Stomach (tissue), 9 donors: ENCODE results near the gene VWF. TPM values are rescaled to one million over a fixed set of nuclear protein-coding genes. Genes with fewer than 3 reads are reported as not detected.

Experiments
- DNase-seq, 2 donors: peaks; one replicate each; pipeline versions ENCODE4 v3.0.0 to v3.0.0-alpha.2; 2013 to 2019
- H3K27ac ChIP-seq, 5 donors: fragments of 200-600 bp in 4 of 5; sonication (generic) in 4 of 5; one replicate each; pipeline ENCODE4 v1.5.1; 2013 to 2019; ENCODE audit warnings: mild to moderate bottlenecking in 1 of 5, moderate library complexity in 1 of 5
- H3K27me3 ChIP-seq, 3 donors: fragments of 200-600 bp; sonication (generic); one replicate each; pipeline ENCODE4 v1.5.1; 2017 to 2019; ENCODE audit warnings: mixed run types in 1 of 3
- H3K36me3 ChIP-seq, 4 donors: fragments of 200-600 bp; sonication (generic); 1 replicate in 3 of 4; 2 replicates in 1 of 4; pipeline ENCODE4 v1.5.1; 2016 to 2019
- H3K4me1 ChIP-seq, 4 donors: fragments of 200-600 bp; sonication (generic); one replicate each; pipeline ENCODE4 v1.5.1; 2016 to 2019
- H3K4me3 ChIP-seq, 4 donors: fragments of 200-600 bp; sonication (generic) in 3 of 4; one replicate each; pipeline ENCODE4 v1.5.1; 2016 to 2019; ENCODE audit warnings: mild to moderate bottlenecking in 1 of 4
- H3K9me3 ChIP-seq, 4 donors: fragments of 200-600 bp; sonication (generic); one replicate each; pipeline ENCODE4 v1.5.1; 2016 to 2019
- CTCF ChIP-seq, 7 experiments: fragments of 450-650 bp in 4 of 7; fragments of 200-600 bp in 3 of 7; sonication (generic) in 3 of 7; IDR thresholded peaks; one replicate each; pipeline ENCODE4 v1.5.1; 2016 to 2019; ENCODE audit warnings: antibody characterized with exemption in 7 of 7, control low read depth in 2 of 7, mild to moderate bottlenecking in 1 of 7
- EP300 ChIP-seq: sonication (generic); formaldehyde crosslinking; IDR thresholded peaks from one replicate; pipeline ENCODE4 v1.6.1; 2017; ENCODE audit warnings: antibody characterized with exemption
- POLR2A ChIP-seq, 4 donors: fragments of 450-650 bp; IDR thresholded peaks; one replicate each; pipeline ENCODE4 v1.6.1; 2016; ENCODE audit warnings: antibody characterized with exemption in 4 of 4, control low read depth in 2 of 4, mild to moderate bottlenecking in 1 of 4, moderate library complexity in 1 of 4
- POLR2AphosphoS5 ChIP-seq, 3 donors: sonication (generic); formaldehyde crosslinking; IDR thresholded peaks; one replicate each; pipeline ENCODE4 v1.6.1; 2016; ENCODE audit warnings: antibody characterized with exemption in 3 of 3
- WGBS, 5 donors: extraction: QIAGEN DNeasy Blood & Tissue Kit in 3 of 5; methylation state at CpG; one replicate each; pipeline versions ENCODE4 v1.1.5 to v1.1.7; 2013 to 2018; 5-methylcytosine and 5-hydroxymethylcytosine counted together
- intact Hi-C: fragments of 100-400 bp; cut with DNase I; formaldehyde crosslinking; loops from one replicate; pipeline ENCODE4 v1.15.1; 2023; ENCODE audit warnings: low total_unique reads
- polyA plus RNA-seq, 3 donors: library from polyadenylated mRNA; stranded (reverse); fragments of 200-250 nt; gene quantifications; one replicate each; pipeline ENCODE4 v1.2.3, GENCODE V29; 2013
- total RNA-seq, 5 donors: library from RNA; depleted of rRNA; stranded (reverse); fragments of >200 nt; gene quantifications; one replicate each; pipeline versions ENCODE4 v1.1.0 to v1.2.3, GENCODE V29; 2014 to 2016
- donor health status: healthy with polysubstance abuse.
- donor health status: Bipolar disorder and iron deficiency.
- donor health status: healthy.

Gene VWF
- total and polyA plus RNA-seq, 8 donors, result 3.1 to 103 (median 50.2) TPM

DNA sequence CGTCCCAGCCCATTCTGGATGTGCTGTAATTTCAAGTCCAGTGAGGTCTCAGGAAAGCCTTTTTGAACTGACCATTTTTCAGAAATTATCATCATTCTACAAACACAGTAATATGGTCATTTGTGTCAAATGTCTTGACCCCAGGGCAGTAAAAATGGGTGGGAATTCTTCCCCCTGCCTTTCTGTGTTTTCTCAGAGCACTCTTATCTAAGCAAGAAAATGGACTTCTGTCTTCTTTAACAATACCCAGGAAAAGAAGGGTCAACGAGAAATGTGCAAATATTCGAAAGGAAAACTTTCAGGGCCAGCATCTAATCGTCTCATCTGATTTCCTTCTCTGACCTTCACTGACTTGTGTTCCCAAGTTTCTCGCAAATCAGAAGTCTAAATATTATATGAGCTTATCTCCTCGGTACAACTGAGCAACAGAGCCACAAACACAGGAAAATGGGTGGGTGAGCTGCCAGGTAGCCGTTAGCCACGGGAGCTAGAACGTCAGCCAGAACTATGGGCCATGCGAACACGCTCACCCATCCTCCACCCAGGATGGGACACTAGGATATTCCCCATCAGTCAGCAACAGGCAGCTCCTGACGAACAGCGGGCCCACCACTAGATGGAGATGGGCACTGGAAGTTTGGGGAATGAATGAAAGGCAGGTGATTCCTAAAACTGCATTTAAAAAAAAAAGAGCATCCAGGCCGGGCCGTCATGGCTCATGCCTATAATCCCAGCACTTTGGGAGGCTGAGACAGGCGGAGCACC lies 57.1 kb downstream of the VWF start:
- Histone ChIP-seq H3K27ac (no peak overlapping the region), H3K4me1 (peaks cover 0 to 34% (median 6%) of the 10 kb centered on the region in 4 donors), H3K36me3 (peaks cover 0 to 5% (median 0%) of the 10 kb centered on the region in 4 donors), H3K27me3 (no peaks in the 10 kb centered on the region), H3K4me3 (no peak overlapping the region), H3K9me3 (no peaks in the 10 kb centered on the region)
- intact Hi-C loops, result loop anchor here (10.0 kb wide), 1 partner anchor 117 kb away; no protein-coding TSS in a partner anchor
- no peak for TF ChIP-seq POLR2A (IDR thresholded peaks at IDR 0.05)
- TF ChIP-seq CTCF (IDR thresholded peaks at IDR 0.05), result peak in 3 of 7 experiments; percentile 8 to 36 (median 12)
- WGBS, 5 donors, result 36 to 60% (median 43%) methylated on average over 16 of the region's 16 CpGs
- DNase-seq, result peak in 1 of 2 donors; percentile 40

DNA sequence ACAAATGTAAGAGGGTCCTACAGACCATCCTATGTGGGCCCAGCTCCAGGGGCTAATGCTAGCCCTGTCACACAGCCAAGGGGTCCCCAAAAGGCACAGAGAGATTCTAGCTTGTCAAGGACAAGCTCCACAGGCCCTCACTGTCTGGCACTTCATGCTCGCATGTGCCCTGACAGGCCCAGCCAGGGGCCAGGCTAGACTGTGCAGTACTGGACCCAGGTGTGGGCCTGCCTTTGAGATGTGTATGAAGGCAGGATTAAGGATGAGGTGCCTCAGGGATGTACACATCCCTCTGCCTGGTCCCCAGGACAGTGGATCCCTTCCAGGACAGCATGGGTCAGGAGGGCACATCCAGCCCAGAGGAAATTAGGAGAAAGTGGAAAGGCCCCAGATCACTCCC lies 57.8 kb downstream of the VWF start:
- no peaks in the 10 kb centered on the region for H3K27me3 ChIP-seq
- no peak overlapping the region for H3K4me3 ChIP-seq
- no peak overlapping the region for H3K27ac ChIP-seq
- intact Hi-C loops, result loop anchor here (10.0 kb wide), 1 partner anchor 118 kb away; no protein-coding TSS in a partner anchor
- no peak for DNase-seq
- peaks cover 0 to 5% (median 0%) of the 10 kb centered on the region in 4 donors for H3K36me3 ChIP-seq
- H3K4me1 ChIP-seq, result peaks cover 0 to 34% (median 6%) of the 10 kb centered on the region in 4 donors
- WGBS, 5 donors, result 86 to 100% (median 100%) methylated on average over 1 of the region's 1 CpG
- H3K9me3 ChIP-seq, result no peaks in the 10 kb centered on the region
- no peak for TF ChIP-seq CTCF (IDR thresholded peaks at IDR 0.05)
- no peak for TF ChIP-seq POLR2A (IDR thresholded peaks at IDR 0.05)
- TF ChIP-seq POLR2AphosphoS5 (IDR thresholded peaks at IDR 0.05), result no peak
- TF ChIP-seq EP300, result no peak

- peaks cover 0 to 33% (median 6%) of the 10 kb centered on the region in 4 donors for H3K4me1 ChIP-seq
- no peaks in the 10 kb centered on the region for H3K27me3 ChIP-seq
- no peak overlapping the region for H3K4me3 ChIP-seq
- 73 to 91% (median 84%) methylated on average over 5 of the region's 5 CpGs for WGBS, 5 donors
- H3K9me3 ChIP-seq, result no peaks in the 10 kb centered on the region
- no peak for TF ChIP-seq EP300
- TF ChIP-seq CTCF (IDR thresholded peaks at IDR 0.05), result no peak
- TF ChIP-seq POLR2AphosphoS5 (IDR thresholded peaks at IDR 0.05), result no peak
- no peak for TF ChIP-seq POLR2A (IDR thresholded peaks at IDR 0.05)
- no peak for DNase-seq
- peaks cover 0 to 5% (median 0%) of the 10 kb centered on the region in 4 donors for H3K36me3 ChIP-seq
- no peak overlapping the region for H3K27ac ChIP-seq
- intact Hi-C loops, result loop anchor here (10.0 kb wide), 1 partner anchor 119 kb away; no protein-coding TSS in a partner anchor
Measured at GRCh38 chr12:6065863-6066199, 58.6 kb downstream of the VWF start.

DNA sequence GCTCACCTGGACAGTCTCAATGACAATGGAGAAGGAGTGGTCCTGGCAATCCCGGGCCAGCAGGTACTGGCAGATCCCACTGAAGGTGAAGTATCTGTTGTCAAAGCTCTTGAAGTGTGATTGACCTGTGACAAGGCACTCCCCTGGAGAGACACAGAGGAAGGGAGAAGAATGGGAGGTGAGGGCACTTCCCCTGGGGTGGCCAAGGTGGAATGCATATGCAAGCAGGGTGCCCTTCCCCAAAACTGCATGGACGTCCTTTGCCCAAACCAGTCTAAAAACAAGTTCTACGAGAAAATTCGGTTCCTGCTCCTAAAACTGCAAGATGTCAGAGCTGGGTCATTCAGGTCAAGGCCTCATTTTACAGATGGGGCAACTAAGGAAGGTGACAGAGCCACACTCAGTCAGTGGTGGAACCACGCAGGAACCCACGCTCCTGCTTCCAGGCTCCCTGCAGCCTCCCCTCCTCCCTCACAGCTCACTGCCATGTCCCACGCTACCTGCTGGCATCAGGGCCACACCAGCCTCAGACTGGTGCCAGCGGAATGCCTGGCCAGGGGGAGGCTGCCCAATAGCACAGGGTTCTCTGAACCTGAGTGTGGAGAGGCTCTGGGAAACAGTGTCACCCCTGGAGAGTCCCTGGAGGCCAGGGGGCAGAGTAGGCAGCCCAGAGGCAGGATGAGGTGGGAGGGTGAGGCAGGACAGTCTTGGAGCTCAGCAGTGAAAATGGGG lies 59.2 kb downstream of the VWF start:
- H3K4me3 ChIP-seq, result no peak overlapping the region
- intact Hi-C loops, result loop anchor here (10.0 kb wide), 1 partner anchor 120 kb away; no protein-coding TSS in a partner anchor
- H3K4me1 ChIP-seq, result peaks cover 0 to 27% (median 4%) of the 10 kb centered on the region in 4 donors
- peaks cover 0 to 5% (median 0%) of the 10 kb centered on the region in 4 donors for H3K36me3 ChIP-seq
- no peaks in the 10 kb centered on the region for H3K9me3 ChIP-seq
- 69 to 82% (median 74%) methylated on average over 6 to 8 of the region's 8 CpGs for WGBS, 5 donors
- H3K27ac ChIP-seq, result no peak overlapping the region
- no peak for DNase-seq
- no peaks in the 10 kb centered on the region for H3K27me3 ChIP-seq
- TF ChIP-seq EP300 (no peak), POLR2A (IDR thresholded peaks at IDR 0.05) (no peak), CTCF (IDR thresholded peaks at IDR 0.05) (no peak), POLR2AphosphoS5 (IDR thresholded peaks at IDR 0.05) (no peak)
